NCI-H345 (cell line): ENCODE results near the gene PHF3.
"Not testable (repeated sequence)": the region's sequence is repeated elsewhere in the genome, so short reads cannot be mapped to it uniquely, and the experiment has no call there.

Experiments used
- DNase-seq: peaks from one replicate; lab custom pipeline; 2025; lab: John Stamatoyannopoulos, UW

Gene PHF3

GRCh38 chr6:63706630-63707029, 71.0 kb downstream of the PHF3 start:
- no peak for DNase-seq

GRCh38 chr6:63708631-63709030, 73.0 kb downstream of the PHF3 start:
- no peak for DNase-seq

DNA sequence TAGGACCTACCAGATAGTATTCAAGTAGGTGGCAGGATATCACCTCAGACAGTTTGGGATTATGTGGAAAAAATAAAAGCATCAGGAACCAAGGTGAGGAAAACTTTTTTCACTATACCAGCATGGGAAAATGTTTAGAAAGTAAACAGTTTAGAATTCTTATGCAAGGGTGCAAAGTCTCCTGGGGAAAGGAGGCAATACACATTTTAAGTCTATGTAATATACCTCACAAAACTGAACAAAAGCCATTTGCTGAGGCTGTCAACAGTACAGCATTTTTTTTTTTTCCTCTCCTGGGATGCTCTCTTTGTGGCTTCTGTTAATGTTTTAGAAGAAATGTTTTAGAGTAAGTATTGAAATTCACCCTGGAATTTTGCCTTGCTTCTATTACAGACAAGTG, 73.5 kb downstream of the PHF3 start:
- DNase-seq, result no peak

DNA sequence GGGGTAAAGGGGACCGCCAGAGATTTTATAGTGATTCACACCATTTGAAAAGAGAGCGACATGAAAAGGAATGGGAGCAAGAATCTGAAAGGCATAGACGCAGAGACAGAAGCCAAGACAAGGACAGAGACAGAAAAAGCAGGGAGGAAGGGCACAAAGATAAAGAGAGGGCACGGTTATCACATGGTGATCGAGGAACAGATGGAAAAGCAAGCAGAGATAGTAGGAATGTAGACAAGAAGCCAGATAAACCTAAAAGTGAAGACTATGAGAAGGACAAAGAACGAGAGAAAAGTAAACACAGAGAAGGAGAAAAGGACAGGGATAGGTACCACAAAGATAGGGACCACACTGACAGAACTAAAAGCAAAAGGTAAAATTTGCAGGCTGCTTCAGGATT, 77.7 kb downstream of the PHF3 start:
- no peak for DNase-seq

GRCh38 chr6:63714091-63714490, 78.5 kb downstream of the PHF3 start:
- DNase-seq, result no peak

DNA sequence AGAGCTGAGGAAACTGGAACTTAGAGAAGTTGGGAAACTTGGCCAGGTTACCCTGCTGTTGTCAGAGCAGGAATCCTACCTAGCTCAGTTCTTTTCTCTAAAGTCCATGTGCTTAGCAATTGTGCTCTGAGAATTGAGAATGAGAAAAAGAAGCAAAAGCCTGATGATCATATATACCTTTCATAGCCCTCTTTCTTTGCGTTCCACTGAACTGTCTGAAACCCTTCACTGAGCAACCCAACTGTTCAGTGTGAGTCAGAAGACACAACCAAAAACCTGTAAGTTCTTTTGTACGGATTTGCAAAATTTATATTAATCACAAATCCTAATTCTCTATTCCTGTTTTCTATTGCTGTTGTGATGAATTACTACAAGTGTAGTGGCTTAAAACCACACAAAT, 80.6 kb downstream of the PHF3 start:
- DNase-seq, result no peak

DNA sequence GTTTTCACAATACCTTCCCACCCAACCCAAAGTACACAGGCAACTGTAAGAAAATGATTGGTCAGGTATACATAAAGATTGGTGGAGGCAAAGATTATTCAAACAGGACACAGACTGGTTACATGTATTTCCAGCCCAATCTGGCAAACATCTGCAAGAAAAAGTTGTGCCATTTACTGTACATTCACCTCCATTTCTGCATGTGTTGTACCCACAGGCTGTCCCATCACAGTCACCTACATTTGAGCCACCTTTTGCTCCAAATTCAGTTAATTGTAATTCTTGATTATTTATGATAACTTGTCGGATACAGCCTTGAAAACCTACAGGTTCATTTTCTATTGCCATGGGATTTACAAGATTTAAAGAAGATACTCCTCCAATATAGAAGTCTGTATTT, 85.6 kb downstream of the PHF3 start:
- DNase-seq, result no peak

GRCh38 chr6:63724721-63725120, 89.1 kb downstream of the PHF3 start:
- no peak for DNase-seq

GRCh38 chr6:63730311-63730710, 94.7 kb downstream of the PHF3 start:
- no peak for DNase-seq

DNA sequence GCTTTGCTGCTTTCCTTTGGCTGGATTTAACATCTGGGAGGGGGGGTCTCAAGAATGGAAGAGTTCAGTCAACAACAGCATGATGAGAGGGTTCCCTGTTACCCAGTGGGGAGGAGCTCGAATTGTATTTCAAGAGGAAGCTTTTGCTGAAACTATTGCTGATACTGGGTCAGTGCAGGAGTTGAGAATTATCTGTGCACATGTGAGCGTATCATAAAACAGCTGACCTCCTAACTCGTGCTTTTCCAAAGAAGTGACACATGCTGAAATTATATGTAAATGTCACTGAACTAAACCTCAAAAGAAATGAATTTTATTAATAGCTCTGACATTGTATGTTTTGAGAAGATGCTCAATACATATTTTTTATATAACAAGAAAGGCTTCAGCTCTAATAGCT, 96.3 kb downstream of the PHF3 start:
- no peak for DNase-seq

DNA sequence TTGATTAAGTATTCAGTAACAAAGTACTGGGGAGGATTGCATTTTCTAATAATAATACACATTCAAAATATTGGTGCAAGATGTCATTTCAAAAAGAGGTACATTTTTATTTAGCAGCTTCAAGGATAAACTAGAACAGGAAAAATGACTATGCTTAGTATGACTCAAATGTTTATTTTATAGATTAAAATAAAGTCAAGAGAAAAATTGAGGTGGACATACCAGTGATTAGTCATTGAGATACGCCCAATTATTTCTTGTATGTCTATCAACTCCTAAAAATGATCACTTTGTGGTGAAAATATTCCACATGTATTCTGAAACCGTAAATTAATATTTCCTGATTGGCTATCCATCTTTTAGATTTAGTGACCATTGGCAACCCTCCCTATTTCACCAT, 96.7 kb downstream of the PHF3 start:
- no peak for DNase-seq

DNA sequence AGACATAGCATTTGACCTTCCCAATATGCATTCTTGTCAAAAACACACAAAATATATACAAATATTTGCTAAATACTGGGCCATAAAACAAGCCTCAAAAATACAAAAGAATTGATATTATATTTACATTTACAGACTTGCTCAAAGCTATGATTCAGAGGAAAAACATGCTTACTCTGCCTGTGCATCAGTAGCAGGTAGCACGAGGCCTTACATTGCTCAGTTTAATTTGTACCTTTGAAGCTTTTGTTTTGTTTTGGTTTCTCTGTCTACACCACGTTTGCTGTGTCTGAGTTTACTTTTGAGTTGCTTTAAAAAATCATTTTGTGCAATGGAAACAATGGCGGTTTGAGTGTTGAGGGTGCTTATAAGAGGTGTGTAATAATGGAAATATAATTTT, 99.3 kb downstream of the PHF3 start:
- DNase-seq, result no peak

- not testable (repeated sequence) for DNase-seq
Observed at GRCh38 chr6:63738190-63738589, 102.6 kb downstream of the PHF3 start.

GRCh38 chr6:63739094-63739687, 103.6 kb downstream of the PHF3 start:
- DNase-seq, result no peak

GRCh38 chr6:63740709-63741108, 105.1 kb downstream of the PHF3 start:
- DNase-seq, result no peak

- DNase-seq, result no peak
Observed at GRCh38 chr6:63742060-63742459, 106.5 kb downstream of the PHF3 start.

DNA sequence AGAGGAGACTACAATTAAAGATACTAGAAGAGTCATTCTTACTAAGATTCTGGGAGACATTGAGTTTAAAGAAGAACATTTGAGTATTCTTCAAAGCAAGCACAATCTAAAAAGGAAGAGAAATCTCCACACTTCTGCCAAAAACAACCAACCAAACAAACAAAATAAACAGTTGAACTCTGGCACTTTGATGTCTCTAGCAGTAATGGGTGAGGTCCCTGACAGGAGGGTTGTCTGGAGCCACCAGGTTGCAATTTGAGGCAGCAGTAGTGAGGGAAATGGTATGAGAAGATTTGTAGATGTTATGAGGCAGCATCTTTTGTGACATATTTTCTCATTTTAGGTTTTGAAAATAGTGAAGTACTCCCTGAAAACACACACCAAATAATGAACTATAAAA, 108.1 kb downstream of the PHF3 start:
- DNase-seq, result no peak

GRCh38 chr6:63744810-63745209, 109.2 kb downstream of the PHF3 start:
- no peak for DNase-seq

GRCh38 chr6:63745784-63746183, 110.2 kb downstream of the PHF3 start:
- no peak for DNase-seq

- no peak for DNase-seq
Observed at GRCh38 chr6:63750400-63750799, 114.8 kb downstream of the PHF3 start.

GRCh38 chr6:63757275-63757674, 121.7 kb downstream of the PHF3 start:
- DNase-seq, result not testable (repeated sequence)

DNA sequence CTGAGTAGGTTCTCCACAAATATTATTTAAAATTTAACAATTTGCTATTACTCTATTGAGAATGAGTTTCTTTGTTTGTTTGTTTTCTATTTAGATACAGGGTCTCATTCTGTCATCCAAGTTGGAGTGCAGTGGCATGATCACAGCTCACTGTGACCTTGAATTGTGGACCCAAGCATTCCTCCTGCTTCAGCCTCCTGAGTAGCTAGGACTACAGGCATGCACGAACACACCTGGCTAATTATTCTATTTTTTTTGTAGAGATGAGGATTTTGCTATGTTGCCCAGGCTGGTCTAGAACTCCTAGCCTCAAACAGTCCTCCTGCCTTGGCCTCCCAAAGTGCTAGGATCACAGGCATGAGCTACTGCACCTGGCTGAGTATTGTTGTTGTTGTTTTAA, 122.2 kb downstream of the PHF3 start:
- no peak for DNase-seq

DNA sequence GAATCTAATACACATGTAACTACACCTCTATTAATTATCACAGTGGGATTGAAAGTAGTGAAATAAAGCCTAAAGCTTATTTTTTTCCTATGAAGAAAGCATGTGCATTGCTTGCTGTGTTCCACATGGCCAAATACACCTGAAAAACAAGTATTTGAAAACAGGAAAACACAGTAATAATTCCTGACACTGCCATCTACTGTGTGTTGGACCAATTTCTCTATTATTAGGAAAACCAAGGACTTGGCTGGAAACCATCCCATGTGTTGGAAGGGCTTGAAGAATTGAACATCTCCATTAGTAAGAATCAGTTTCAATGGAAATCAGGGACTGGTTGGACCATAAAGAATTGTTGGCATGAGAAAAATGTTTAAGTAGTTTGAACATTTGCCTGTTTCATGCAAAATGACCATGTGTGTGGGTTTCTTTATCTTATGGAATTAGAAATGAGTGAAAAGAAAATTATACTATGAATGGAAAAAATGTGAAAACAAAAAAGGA, 124.1 kb downstream of the PHF3 start:
- DNase-seq, result no peak

GRCh38 chr6:63760199-63760598, 124.6 kb downstream of the PHF3 start:
- no peak for DNase-seq
